ENCODE data around the gene ZNF536. TPM values are rescaled to one million over a fixed set of nuclear protein-coding genes. Genes with fewer than 3 reads are reported as not detected.
"Not testable (repeated sequence)": the region's sequence is repeated elsewhere in the genome, so short reads cannot be mapped to it uniquely, and the experiment has no call there.

Gene ZNF536
- total and polyA plus RNA-seq, 2 donors (not counting 3 experiments of a cell fraction or from before 2014, with no cell fraction given): not detected

DNA sequence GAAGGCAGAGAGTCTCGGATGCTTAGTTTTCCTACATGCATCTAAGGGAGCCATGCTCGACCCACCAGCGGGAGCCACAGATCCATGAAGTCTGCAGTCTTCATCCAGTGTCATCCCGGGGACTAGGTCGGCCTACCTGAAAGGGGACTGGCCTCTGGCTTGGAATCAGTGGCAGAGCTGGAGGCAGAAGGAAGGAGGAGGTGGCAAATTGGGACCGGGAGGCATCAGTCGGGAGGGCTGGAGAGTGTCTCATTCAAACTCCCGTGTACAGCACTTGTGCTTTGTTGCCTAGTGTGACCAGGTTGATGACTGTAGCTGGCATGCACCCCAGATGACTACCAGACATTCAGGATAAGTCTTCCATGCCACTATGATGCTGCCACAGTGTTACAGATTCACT, 26.5 kb upstream of the ZNF536 start:
- BruUV-seq (replicated peaks): no TSS peak
- POLR2A ChIA-PET: no interaction called here
- no peak overlapping the region for H3K27ac ChIP-seq (ENCODE audit: insufficient read depth, low read depth, low read length)

DNA sequence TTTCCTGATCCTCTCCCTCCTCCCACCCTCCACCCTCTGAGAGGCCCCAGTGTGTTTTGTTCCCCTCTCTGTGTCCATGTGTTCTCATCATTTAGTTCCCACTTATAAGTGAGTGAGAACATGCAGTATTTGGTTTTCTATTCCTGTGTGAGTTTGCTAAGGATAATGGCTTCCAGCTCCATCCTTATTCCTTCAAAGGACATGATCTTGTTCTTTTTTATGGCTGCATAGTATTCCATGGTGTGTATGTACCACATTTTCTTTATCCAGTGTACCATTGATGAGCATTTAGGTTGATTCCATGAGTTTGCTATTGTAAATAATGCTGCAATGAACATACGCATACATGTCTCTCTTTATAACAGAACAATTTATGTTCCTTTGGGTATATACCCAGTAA, 25.7 kb upstream of the ZNF536 start:
- FAIRE-seq; H3K36me3 ChIP-seq (ENCODE audit: control insufficient read depth in 2 of 2, extremely low read depth in 1 of 2, insufficient read depth in 2 of 2, low read length in 2 of 2); H3K4me1 ChIP-seq (ENCODE audit: control insufficient read depth, extremely low read depth, insufficient read depth, low read length); DNase-seq (ENCODE audit: low read depth, low spot score); H3K9ac ChIP-seq (replicated peaks; ENCODE audit: extremely low read depth, insufficient read depth, low read length); H3K4me3 ChIP-seq (replicated peaks in 1 of 3; ENCODE audit: insufficient read depth in 1 of 3, low read depth in 1 of 3, low read length in 3 of 3); H3K4me2 ChIP-seq (ENCODE audit: insufficient read depth, low read length); H4K20me1 ChIP-seq (replicated peaks; ENCODE audit: control insufficient read depth, extremely low read depth, insufficient read depth, low read length); intact Hi-C loops (cut with micrococcal nuclease); POLR2A ChIA-PET; CTCF ChIA-PET; dilution Hi-C loops (cut with MboI; ENCODE audit: extremely low pct_ligation_motif_present, low sequenced_read_pairs); H2AFZ ChIP-seq (ENCODE audit: low read depth, low read length); H3K9me1 ChIP-seq (replicated peaks; ENCODE audit: control insufficient read depth, extremely low read depth, insufficient read depth, low read length); BruUV-seq (replicated peaks); H3K79me2 ChIP-seq (ENCODE audit: control insufficient read depth, insufficient read depth, low read length); H3K27me3 ChIP-seq (ENCODE audit: control insufficient read depth in 2 of 2, insufficient read depth in 2 of 2, low read length in 2 of 2); H3K9me3 ChIP-seq (replicated peaks; ENCODE audit: control insufficient read depth, insufficient read depth, low read length); H3K27ac ChIP-seq (ENCODE audit: insufficient read depth, low read depth, low read length): not testable (repeated sequence)

More for the DNA sequence above, 26.5 kb upstream of the ZNF536 start:
- no peaks in the 10 kb centered on the region for H4K20me1 ChIP-seq (replicated peaks; ENCODE audit: control insufficient read depth, extremely low read depth, insufficient read depth, low read length)
- no peak overlapping the region for H3K4me3 ChIP-seq (replicated peaks in 1 of 3; ENCODE audit: insufficient read depth in 1 of 3, low read depth in 1 of 3, low read length in 3 of 3)
- no peaks in the 10 kb centered on the region for H3K36me3 ChIP-seq (ENCODE audit: control insufficient read depth in 2 of 2, extremely low read depth in 1 of 2, insufficient read depth in 2 of 2, low read length in 2 of 2)
- no peaks in the 10 kb centered on the region for H3K9me3 ChIP-seq (replicated peaks; ENCODE audit: control insufficient read depth, insufficient read depth, low read length)
- no peak overlapping the region for H3K9ac ChIP-seq (replicated peaks; ENCODE audit: extremely low read depth, insufficient read depth, low read length)
- TF ChIP-seq POLR2AphosphoS5 (IDR thresholded peaks at IDR 0.05; ENCODE audit: insufficient read depth, low read depth, low read length) (no peak), POLR2A (IDR thresholded peaks at IDR 0.05; ENCODE audit: low read depth, low read length) (no peak), EZH2 (IDR thresholded peaks at IDR 0.05; ENCODE audit: borderline replicate concordance, low read depth, low read length, severe bottlenecking) (no peak), MYC (IDR thresholded peaks at IDR 0.05; ENCODE audit: low read depth, low read length) (no peak), FOS (IDR thresholded peaks at IDR 0.05; ENCODE audit: borderline replicate concordance, insufficient read depth, low read length) (no peak)
- H3K27me3 ChIP-seq (ENCODE audit: control insufficient read depth in 2 of 2, insufficient read depth in 2 of 2, low read length in 2 of 2): no peaks in the 10 kb centered on the region
- no peaks in the 10 kb centered on the region for H3K9me1 ChIP-seq (replicated peaks; ENCODE audit: control insufficient read depth, extremely low read depth, insufficient read depth, low read length)
- dilution Hi-C loops (cut with MboI; ENCODE audit: extremely low pct_ligation_motif_present, low sequenced_read_pairs): no loop called here
- CTCF ChIA-PET: no interaction called here
- H3K4me2 ChIP-seq (ENCODE audit: insufficient read depth, low read length): no peak overlapping the region
- no peak for DNase-seq (ENCODE audit: low read depth, low spot score)
- no peaks in the 10 kb centered on the region for H3K79me2 ChIP-seq (ENCODE audit: control insufficient read depth, insufficient read depth, low read length)
- no peaks in the 10 kb centered on the region for H3K4me1 ChIP-seq (ENCODE audit: control insufficient read depth, extremely low read depth, insufficient read depth, low read length)
- intact Hi-C loops (cut with micrococcal nuclease): no loop called here
- no peak for FAIRE-seq
- H2AFZ ChIP-seq (ENCODE audit: low read depth, low read length): no peak overlapping the region
